LNCaP clone FGC (cell line): ENCODE data around the gene ITPK1.

Experiments
- DNase-seq: peaks from one replicate; pipeline ENCODE4 v3.0.0-alpha.2; 2011; ENCODE audit warnings: low read depth
- H3K4me3 ChIP-seq: 2 replicates; pipeline ENCODE4 v1.5.1; 2011; ENCODE audit warnings: mild to moderate bottlenecking, low read depth, low read length, control low read depth
- TF ChIP-seq, protein P1 (sequence below): IDR thresholded peaks from 2 replicates; pipeline ENCODE4 v1.5.1; 2012; ENCODE audit warnings: mild to moderate bottlenecking; ENCODE audit not compliant: control insufficient read depth, insufficient read depth; ENCODE audit errors: extremely low read depth

The ITPK1 gene

DNA sequence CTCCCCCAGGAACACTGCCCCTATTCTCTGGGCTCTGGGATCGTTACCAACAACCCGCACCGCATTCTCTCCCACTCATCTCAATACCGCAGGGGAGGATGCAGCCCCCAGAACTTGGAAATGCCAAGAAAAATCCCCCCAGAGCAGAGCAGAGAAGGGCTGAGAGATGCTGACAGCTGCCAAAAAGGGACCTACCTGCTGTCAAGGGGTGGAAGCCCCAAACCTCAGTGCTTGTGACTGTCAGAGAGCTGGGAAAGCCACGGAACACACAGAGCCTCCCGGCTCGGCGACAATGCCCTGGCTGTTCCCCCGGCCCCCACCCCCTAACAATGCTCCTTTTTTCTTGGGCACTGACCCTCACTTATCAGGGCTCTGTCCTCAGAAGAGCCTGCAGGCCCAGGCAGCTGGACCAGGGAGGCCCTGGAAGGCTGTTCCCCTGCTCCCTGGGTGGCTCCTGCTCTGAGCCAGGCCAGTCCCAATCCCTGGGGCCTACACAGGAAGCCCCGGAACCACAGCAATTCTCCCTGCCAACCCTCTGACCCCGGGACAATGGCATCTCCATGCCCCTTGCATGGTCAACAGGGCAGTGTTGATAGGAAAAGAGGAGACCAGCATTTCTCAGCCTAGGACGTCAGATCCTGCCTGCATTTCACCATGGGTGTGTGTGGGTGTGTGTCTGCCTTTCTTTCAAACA lies 78.9 kb downstream of the ITPK1 start:
- no peak for DNase-seq
- TF ChIP-seq, protein P1, sequence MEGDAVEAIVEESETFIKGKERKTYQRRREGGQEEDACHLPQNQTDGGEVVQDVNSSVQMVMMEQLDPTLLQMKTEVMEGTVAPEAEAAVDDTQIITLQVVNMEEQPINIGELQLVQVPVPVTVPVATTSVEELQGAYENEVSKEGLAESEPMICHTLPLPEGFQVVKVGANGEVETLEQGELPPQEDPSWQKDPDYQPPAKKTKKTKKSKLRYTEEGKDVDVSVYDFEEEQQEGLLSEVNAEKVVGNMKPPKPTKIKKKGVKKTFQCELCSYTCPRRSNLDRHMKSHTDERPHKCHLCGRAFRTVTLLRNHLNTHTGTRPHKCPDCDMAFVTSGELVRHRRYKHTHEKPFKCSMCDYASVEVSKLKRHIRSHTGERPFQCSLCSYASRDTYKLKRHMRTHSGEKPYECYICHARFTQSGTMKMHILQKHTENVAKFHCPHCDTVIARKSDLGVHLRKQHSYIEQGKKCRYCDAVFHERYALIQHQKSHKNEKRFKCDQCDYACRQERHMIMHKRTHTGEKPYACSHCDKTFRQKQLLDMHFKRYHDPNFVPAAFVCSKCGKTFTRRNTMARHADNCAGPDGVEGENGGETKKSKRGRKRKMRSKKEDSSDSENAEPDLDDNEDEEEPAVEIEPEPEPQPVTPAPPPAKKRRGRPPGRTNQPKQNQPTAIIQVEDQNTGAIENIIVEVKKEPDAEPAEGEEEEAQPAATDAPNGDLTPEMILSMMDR = no peak
- no peak overlapping the region for H3K4me3 ChIP-seq

DNA sequence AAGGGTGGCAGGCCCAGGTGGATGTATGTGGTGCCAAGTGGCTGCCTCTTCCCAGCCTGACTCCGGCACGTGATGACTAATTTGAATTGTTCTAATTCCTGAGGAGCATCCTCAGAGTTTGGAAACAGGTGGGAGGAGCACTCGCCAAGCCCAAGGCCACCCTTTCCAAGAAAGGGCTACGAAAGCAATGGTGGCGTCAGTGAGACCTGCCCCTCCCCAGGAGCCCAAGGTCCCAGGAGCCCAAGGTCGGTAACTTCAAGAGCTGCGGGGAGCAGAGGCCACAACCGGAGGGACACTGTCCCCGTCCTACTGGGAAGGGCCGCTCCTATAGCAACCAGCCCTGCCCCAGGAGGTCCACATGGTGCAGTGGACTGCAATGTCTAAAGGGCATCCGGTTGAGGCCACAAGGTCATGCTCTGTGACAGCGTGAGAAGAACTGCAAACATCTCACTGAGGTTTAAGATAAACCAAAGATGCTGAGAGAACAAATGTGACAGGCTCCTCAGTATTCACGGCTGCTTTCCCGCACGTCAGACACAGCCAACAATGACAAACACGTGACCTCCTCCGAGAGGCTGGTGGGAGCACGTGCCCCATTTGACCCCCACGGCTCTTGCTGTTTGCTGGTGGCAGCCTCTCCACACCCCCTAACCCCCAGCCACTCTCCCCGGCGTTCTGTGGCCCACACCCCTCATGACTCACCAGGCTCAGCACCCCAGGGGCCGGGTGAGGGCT lies 79.6 kb downstream of the ITPK1 start:
- TF ChIP-seq, protein P1 = no peak
- DNase-seq = no peak
- H3K4me3 ChIP-seq = no peak overlapping the region

DNA sequence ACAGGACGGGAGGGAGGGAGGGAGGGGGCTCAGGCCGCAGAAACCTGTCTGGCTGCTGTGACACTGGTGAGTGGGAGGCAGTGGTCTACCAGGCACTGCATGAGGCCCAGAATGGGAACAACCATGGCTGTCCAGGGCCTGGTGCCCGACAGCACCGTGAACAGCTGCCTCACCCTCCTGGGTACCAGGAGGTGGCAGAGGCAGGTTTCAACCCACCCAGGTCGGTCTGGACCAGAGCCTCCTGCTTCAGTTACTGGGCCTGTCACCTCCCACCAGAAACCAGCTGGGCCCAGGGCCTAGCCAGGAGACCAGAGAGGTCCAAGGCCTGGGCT lies 80.2 kb downstream of the ITPK1 start:
- DNase-seq = no peak
- no peak overlapping the region for H3K4me3 ChIP-seq
- TF ChIP-seq, protein P1 = no peak

DNA sequence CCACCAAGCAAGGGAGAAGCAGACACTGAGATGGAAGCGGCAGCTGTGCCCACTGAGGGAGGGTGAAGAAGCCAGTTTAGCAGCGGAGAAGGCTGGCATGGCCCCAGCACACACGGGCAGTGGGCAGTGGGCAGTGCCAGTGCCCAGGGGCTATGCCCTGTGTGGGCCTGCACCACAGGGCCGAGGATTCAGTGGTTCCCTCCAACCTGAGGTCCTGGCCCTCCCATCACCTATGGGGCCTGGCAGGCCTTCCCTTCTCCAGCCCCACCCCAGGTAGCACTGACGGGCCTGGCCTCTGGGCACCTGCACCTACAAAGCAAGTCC lies 81.1 kb downstream of the ITPK1 start:
- TF ChIP-seq, protein P1 = no peak

DNA sequence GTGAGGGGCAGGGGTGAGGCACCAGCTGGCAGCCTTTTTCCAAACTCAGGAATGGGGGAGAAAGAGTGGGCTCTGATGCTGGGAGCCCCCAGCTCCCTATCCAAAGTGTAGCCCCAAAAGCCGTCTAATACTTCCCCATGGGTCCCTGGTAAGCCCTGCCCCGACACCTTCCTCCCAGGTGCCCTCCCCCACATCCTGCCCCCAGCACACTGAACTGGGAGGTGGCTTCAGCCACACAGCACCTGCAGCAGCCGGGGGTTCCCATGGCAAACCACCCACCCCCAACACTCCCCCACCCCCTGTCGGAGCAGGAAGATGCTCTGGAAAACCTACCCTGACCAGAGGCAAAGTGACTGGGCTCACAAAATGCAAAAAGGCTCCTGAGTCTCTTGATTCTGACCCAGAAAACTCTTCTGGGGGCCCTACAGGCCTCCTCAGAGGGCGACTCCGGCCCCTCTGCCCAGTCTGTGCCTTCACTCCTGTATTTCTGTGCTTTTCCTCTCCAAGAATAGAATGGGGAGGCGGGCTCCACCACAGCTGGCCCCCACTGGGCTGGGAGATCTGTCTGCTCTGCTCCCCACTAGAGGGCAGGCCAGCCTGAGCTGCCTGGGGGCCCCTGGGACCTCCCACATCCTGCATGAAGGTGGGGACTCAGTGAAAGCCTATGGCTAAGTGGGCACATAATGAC lies 81.6 kb downstream of the ITPK1 start:
- no peak for DNase-seq
- TF ChIP-seq, protein P1 = peak; percentile 28; the same call in 1 of the 2 replicates
- no peak overlapping the region for H3K4me3 ChIP-seq

More for the DNA sequence above, 81.1 kb downstream of the ITPK1 start:
- no peak for DNase-seq
- H3K4me3 ChIP-seq = no peak overlapping the region

DNA sequence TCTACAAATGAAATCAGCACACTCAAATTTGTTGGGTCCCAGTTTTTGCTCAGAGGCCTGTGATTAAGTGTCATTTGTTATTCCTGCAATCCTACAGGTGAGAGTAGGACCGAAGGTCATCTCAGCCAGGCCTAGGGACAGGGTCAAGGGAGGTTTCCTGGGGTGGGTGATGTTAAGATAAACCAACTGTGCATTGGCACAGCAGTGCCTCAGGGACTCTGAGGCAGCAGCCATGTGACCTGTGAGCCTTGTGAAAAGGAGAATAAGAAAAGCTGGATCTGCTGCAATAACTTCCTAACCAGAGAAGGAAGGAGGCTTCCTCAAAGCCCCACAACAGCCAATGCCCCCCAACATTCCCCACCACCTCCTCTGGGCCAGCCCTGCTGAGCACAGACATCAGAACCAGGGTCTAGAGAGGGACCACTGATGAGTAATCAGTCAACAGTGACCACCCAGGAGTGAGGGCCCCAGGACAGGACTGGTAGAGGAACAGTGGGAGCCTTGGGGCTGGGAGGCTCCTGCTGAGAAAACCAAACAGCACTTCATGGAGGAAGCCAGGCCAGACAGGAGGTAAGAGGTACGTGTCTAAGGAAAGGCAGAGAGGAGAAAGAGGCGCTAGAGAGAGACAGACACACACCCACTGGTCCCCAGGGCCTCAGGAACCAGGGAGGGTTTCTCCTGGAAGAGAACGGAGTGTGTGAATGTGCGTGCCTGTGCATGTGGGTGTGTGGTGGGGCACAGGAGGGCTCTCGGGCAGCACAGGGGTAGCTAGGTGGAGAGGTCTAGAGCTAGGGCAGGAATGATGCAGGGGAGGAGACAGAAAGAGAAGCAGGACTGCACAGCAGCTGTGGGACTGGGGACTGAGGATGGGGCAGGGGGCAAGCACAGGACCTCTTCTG lies 82.4 kb downstream of the ITPK1 start:
- TF ChIP-seq, protein P1 = no peak
- no peak for DNase-seq
- H3K4me3 ChIP-seq = no peak overlapping the region
